NCI-H2029 (cell line): ENCODE data around the gene ZNF148.

Experiments
- DNase-seq: peaks from one replicate; lab custom pipeline; 2025; lab: John Stamatoyannopoulos, UW

The ZNF148 gene

DNA sequence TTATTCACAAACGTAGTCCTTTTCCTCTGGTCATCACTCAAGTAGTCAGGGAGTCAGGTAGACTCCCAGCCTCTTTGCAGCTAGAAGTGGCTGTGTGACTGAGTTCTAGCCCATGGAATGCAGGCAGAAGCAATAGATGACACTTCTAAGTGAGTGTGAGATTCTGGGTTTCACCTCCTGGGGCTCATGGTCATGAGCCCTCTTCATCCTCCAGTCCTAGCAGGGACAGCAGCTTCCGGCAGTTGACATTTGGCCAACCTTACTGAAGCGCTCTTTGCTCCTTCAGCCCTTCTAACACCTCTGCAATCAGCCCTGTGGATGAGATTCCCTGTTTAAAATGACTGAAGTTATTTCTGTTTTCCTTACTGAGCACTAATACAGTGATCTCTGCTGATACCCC lies 184.3 kb downstream of the ZNF148 start:
- no peak for DNase-seq

DNA sequence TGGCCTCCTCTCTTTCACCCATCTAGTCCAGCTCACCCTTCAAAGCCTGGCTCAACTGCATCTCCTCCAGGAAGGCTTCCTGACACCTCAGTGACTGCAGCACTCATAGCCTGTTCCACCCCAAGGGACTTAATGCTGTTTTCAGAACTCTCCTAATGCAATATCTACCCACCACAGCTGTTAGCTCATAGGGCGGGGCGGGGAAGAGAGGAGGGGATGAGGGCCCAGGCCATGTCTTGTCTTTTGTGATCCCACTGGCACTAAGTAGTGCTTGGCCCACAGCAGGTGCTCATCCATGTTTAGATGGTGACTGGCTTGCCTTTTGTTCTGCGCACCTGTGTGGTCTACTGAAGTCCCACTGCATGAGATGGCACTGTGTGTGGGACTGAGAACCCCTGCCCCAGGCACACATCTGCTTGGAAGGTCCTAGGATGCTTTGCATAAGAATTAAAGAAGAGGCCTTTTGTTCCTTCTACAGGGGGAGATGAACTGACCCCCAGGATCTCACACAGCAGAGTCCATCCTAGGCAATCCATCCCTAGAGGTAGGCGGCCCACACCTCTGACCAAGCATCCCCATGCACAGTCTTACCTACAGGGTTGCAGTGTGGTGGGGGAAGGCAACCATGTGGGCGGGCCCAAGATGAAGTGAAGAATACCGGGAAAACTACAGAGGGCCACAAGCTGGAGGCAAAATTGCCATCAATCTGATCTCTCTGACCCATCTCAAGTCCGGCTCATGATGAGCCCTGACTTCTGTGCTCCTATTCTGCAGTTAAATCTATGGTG lies 185.6 kb downstream of the ZNF148 start:
- no peak for DNase-seq

DNA sequence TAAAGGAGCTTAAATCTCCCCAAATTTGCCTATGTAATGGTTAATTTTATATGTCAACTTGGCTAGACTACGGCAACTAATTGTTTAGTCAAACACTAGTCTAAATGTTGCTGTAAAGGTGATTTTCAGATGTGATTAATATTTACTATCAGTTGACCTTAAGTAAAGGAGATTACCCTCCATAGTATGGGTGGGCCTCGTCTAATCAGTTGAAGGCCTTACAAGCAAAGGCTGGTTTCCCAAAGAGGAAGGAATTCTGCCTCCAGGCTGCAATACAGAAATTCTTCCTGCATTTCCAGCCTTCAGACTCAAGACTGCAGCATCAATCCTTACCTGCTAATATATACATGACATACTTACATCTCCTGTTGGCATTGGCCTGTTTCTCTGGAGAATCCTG lies 186.2 kb downstream of the ZNF148 start:
- DNase-seq, result no peak

DNA sequence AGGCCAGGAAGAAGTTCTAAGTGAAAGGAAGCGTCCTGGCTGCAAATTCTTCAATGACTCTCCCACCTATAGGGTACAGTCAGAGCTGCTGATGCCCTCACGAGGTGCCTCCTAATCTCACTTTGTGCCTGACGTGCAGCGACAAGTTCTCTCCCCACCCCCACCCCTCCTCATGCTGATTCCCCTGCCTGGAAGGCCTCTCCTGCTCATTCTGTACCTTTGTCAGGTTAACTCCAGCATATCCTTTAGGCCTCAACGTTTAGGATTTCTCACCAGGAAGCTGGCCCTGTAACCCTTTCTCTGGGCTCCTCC lies 187.6 kb downstream of the ZNF148 start:
- no peak for DNase-seq

DNA sequence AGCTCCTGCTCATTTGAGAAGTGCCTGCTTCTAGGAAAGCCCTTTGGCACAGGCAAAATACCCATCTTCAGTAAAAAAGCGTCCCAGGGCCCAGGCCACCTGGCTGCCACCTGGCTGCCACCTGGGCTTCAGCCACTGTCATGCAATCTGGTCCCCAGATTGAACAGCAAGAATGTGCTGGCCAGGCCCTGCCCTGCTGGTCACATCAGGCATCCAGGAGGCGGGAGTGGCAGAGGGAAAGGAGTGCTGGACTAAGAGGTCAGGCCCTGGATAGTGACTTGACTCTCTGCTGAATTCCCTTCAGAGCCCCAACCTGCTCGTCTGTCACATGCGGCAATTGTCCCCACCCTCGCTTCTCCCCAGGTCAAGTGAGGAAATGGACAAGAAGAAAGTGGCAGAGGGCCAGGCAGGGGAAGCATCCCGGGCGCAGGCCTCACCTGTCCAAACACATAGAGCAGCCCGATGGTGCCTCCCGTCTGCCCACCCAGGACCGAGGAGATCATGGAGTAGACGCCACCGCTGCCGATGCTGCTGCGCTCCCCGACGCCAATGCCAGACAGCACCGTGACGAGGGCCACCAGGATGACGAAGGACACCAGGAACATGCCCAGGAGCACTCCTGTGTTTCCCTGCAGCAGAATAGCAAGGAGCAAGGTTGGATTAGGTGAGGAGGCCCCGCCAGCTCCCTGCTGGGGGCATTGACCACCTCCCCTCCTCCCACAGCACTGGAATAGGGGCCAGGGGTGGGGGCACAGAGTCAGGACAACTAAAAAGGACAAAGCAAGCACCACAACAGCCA lies 188.1 kb downstream of the ZNF148 start:
- no peak for DNase-seq

DNA sequence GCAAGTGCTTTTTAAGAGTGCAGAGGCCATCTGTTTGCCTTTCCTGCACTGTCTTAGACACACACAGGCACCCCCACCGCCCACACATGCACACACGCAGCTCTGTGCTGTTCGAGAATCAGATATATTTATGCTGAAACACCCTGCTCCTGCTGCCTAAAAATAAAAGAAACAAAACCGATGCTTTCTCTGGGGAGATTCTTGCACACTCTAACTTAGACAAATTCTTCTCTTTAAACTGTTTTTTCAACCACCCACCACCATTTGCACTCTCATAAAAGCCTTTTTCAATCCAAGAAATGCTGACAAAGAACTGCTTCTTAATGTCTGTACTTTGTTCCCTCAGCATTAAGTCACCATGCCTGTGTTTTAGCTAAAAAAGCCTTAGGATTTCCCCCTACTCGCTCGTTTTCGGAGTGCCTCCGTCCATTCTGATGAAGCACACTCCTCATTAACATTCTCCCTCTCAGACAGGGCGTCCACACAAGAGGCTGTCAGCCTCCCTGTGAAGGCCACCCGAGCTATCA lies 188.8 kb downstream of the ZNF148 start:
- DNase-seq, result no peak

DNA sequence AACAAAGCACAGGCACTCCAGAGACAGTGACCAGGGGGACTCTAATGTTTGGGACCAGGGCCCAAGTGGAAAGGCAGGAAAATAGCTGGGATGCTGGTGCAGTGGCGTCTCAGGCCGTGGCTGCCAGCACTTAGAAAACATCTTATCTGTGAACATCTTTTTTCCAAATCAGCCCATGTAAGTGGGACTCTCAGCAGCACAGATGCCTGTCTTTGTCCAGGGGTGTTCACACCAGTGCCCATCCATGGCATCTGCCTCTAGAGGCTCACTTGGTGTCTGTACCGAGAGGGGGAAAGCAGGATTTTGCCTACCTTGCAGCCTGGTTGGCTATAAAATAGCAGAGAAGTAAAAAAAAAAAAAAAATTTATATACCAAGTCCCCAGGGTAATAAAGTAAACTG lies 189.3 kb downstream of the ZNF148 start:
- no peak for DNase-seq

DNA sequence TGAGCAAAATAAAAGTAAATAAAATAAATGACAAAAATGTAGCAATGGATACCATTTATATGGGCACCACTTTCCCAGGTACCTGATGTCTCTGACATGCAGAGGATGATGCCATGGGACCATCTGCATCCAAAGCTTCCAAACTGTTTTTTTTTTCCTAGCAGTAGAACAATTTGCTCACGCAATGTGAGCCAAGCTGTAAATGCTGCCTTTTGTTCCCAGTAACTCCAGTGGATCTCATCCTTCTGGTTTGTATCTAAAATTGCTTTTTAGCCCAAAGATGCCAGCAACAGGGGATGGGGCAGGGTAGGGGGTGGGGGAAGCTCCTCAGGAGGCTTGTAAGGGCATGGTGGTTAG lies 195.3 kb downstream of the ZNF148 start:
- DNase-seq, result no peak

DNA sequence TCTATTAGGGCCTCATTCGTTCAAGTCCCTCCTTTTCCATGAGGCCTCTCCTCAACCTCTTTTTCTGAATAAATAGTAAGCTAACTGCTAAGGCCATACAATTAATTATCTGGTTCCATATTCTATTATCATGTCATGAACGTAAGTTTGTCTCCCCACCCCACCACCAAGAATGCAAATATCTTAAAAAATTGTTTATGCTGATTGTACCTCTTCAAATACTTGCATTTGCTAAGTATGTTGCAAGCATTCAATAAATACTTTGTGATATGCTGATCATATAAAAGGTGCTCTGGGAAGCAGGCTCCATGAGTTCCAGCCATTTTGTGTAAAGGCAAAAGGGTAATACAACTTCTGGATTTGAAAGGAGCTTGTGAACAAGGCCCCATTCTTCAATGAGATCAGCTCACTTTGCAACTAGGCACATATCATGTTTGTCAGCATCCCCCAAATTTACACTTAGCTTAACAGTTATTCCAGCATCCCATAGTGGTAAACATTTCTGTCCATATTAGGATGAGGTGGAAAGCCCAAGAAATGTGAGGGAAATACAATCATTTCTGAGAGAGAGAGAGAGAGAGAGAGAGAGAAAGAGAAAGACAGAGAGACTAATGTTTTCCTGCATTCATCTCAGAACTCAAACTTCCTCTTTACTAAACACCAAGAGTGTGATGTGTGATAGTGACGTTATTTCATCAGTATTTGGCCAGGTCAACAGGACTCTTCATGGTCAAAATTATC lies 195.8 kb downstream of the ZNF148 start:
- no peak for DNase-seq

DNA sequence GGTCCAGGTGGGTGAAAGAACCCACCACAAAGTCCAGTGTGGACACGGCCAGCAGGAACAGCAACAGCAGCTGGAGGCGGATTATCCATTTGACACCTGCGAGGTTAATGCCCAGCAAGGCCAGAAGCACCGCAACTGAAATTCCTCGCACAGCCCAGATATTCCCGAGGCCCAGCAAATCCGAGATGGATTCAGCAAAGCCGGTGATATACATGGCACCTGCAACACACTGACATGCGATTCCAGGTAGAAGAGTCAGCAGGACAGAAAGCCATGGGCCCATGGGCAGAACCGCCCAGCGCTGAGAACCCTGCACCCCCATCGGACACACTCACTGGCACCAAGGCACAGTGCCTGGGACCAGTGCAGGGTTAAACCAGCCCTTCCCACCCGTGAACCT lies 197.4 kb downstream of the ZNF148 start:
- DNase-seq, result no peak
